Keratinocyte (primary cell): ENCODE data around the gene ZBTB24.

Experiments
- CTCF ChIP-seq, 3 experiments: IDR thresholded peaks in 1 of 3; conservative IDR thresholded peaks in 1 of 3; optimal IDR thresholded peaks in 1 of 3; 2 replicates in 2 of 3; 3 replicates in 1 of 3; pipeline versions ENCODE3 to v1.5.1; 2011; ENCODE audit warnings: low read length in 3 of 3, mild to moderate bottlenecking in 3 of 3, moderate library complexity in 2 of 3, control low read depth in 1 of 3, inconsistent platforms in 1 of 3; ENCODE audit not compliant: insufficient read depth in 2 of 3; ENCODE audit errors: extremely low read depth in 1 of 3
- EZH2 ChIP-seq: IDR thresholded peaks from one replicate; pipeline ENCODE4 v1.6.1; 2012; ENCODE audit warnings: inconsistent platforms, mild to moderate bottlenecking, low read length, moderate library complexity

- TF ChIP-seq CTCF (optimal IDR thresholded peaks at IDR 0.05 in 1 of 3, IDR thresholded peaks at IDR 0.05 in 1 of 3, conservative IDR thresholded peaks at IDR 0.05 in 1 of 3; ENCODE audit: extremely low read depth in 1 of 3, insufficient read depth in 2 of 3, low read length in 3 of 3) (no peak), EZH2 (no peak)
These were observed 10.7 kb downstream of the ZBTB24 start for GRCh38 chr6:109472132-109472995.
